Vagina (tissue), 2 donors: Measurements from ENCODE around the gene TMC3. TPM values are rescaled to one million over a fixed set of nuclear protein-coding genes. Genes with fewer than 3 reads are reported as not detected.

Experiments
- DNase-seq, 2 donors: peaks; one replicate each; pipeline ENCODE4 v3.0.0-alpha.2; 2017; ENCODE audit errors: extremely low spot score in 2 of 2
- H3K27ac ChIP-seq: fragments of 200-600 bp; sonication (generic); one replicate; pipeline ENCODE4 v1.5.1; 2019
- H3K27me3 ChIP-seq: fragments of 200-600 bp; sonication (generic); one replicate; pipeline ENCODE4 v1.5.1; 2019
- H3K36me3 ChIP-seq, 2 donors: fragments of 200-600 bp; sonication (generic); one replicate each; pipeline ENCODE4 v1.5.1; 2017 to 2019
- H3K4me1 ChIP-seq: fragments of 200-600 bp; sonication (generic); one replicate; pipeline ENCODE4 v1.5.1; 2019
- H3K4me3 ChIP-seq, 2 donors: fragments of 200-600 bp; sonication (generic); 1 replicate in 1 of 2; 2 replicates in 1 of 2; pipeline ENCODE4 v1.5.1; 2016 to 2019
- H3K9me3 ChIP-seq: fragments of 200-600 bp; sonication (generic); one replicate; pipeline ENCODE4 v1.5.1; 2019
- POLR2A ChIP-seq, 2 donors: fragments of 450-650 bp; IDR thresholded peaks; one replicate each; pipeline ENCODE4 v1.6.1; 2017; ENCODE audit warnings: antibody characterized with exemption in 2 of 2, mild to moderate bottlenecking in 2 of 2, moderate library complexity in 2 of 2
- POLR2AphosphoS5 ChIP-seq, 2 donors: sonication (generic); formaldehyde crosslinking; IDR thresholded peaks; one replicate each; pipeline ENCODE4 v1.9.0; 2017; ENCODE audit warnings: antibody characterized with exemption in 2 of 2, mild to moderate bottlenecking in 2 of 2, low read depth in 1 of 2; ENCODE audit not compliant: insufficient read depth in 1 of 2
- intact Hi-C: fragments of 100-400 bp; cut with DNase I; formaldehyde crosslinking; loops from one replicate; pipeline ENCODE4 v1.15.1; 2023
- total RNA-seq: library from RNA; depleted of rRNA; stranded (reverse); fragments of >200 nt; gene quantifications from one replicate; pipeline ENCODE4 v1.2.3, GENCODE V29; 2016
- TF ChIP-seq, protein P1 (sequence below), 3 experiments: fragments of 450-650 bp in 2 of 3; fragments of 200-600 bp in 1 of 3; sonication (generic) in 1 of 3; IDR thresholded peaks; one replicate each; pipeline ENCODE4 v1.5.1; 2017 to 2019; ENCODE audit warnings: antibody characterized with exemption in 3 of 3, mild to moderate bottlenecking in 2 of 3, moderate library complexity in 2 of 3

Gene TMC3
- total RNA-seq, 1 donor from 2014 or later = 2.7 TPM

DNA sequence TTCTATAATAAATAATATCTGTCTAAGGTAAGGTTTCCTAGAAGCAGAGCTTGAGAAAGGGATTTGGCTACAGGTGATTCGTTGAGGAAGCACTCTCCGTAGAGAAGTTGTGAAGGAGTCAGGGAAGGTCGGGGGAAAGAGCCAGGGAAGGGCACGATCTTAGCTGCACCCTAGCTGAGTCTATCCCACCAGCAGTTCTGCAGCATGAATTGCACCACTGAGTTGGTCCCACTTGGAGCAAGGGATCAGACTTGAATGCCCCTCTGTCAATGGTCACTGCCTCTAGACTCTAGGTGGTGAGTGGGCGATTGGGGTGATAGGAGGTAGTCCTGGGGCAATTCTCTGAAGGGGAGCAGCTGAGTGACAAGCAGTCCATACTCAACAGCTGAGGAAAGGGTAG is 13.5 kb downstream of the TMC3 start:
- DNase-seq = no peak
- intact Hi-C loops = no loop called here
- Histone ChIP-seq H3K4me3 (no peak overlapping the region), H3K36me3 (no peaks in the 10 kb centered on the region), H3K9me3 (no peaks in the 10 kb centered on the region), H3K27ac (no peak overlapping the region), H3K4me1 (no peaks in the 10 kb centered on the region), H3K27me3 (no peaks in the 10 kb centered on the region)
- TF ChIP-seq POLR2AphosphoS5 (IDR thresholded peaks at IDR 0.05; ENCODE audit: insufficient read depth in 1 of 2, low read depth in 1 of 2) (no peak), POLR2A (IDR thresholded peaks at IDR 0.05) (no peak)

GRCh38 chr15:81358248-81358647 is 15.8 kb downstream of the TMC3 start:
- H3K4me3 ChIP-seq = no peak overlapping the region
- H3K9me3 ChIP-seq = no peaks in the 10 kb centered on the region
- intact Hi-C loops = no loop called here
- no peaks in the 10 kb centered on the region for H3K36me3 ChIP-seq
- no peaks in the 10 kb centered on the region for H3K4me1 ChIP-seq
- DNase-seq = peak in 1 of 2 donors; percentile 52
- H3K27ac ChIP-seq = no peak overlapping the region
- no peak for TF ChIP-seq POLR2A (IDR thresholded peaks at IDR 0.05)
- no peak for TF ChIP-seq POLR2AphosphoS5 (IDR thresholded peaks at IDR 0.05; ENCODE audit: insufficient read depth in 1 of 2, low read depth in 1 of 2)
- TF ChIP-seq, protein P1, sequence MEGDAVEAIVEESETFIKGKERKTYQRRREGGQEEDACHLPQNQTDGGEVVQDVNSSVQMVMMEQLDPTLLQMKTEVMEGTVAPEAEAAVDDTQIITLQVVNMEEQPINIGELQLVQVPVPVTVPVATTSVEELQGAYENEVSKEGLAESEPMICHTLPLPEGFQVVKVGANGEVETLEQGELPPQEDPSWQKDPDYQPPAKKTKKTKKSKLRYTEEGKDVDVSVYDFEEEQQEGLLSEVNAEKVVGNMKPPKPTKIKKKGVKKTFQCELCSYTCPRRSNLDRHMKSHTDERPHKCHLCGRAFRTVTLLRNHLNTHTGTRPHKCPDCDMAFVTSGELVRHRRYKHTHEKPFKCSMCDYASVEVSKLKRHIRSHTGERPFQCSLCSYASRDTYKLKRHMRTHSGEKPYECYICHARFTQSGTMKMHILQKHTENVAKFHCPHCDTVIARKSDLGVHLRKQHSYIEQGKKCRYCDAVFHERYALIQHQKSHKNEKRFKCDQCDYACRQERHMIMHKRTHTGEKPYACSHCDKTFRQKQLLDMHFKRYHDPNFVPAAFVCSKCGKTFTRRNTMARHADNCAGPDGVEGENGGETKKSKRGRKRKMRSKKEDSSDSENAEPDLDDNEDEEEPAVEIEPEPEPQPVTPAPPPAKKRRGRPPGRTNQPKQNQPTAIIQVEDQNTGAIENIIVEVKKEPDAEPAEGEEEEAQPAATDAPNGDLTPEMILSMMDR (IDR thresholded peaks at IDR 0.05) = no peak
- no peaks in the 10 kb centered on the region for H3K27me3 ChIP-seq

GRCh38 chr15:81357180-81357686 is 16.8 kb downstream of the TMC3 start:
- no peaks in the 10 kb centered on the region for H3K27me3 ChIP-seq
- TF ChIP-seq POLR2AphosphoS5 (IDR thresholded peaks at IDR 0.05; ENCODE audit: insufficient read depth in 1 of 2, low read depth in 1 of 2) = no peak
- TF ChIP-seq POLR2A (IDR thresholded peaks at IDR 0.05) = no peak
- TF ChIP-seq, protein P1 (IDR thresholded peaks at IDR 0.05) = no peak

GRCh38 chr15:81356252-81356651 is 17.8 kb downstream of the TMC3 start:
- intact Hi-C loops = no loop called here
- Histone ChIP-seq H3K27me3 (no peaks in the 10 kb centered on the region), H3K4me1 (no peaks in the 10 kb centered on the region), H3K36me3 (no peaks in the 10 kb centered on the region), H3K27ac (no peak overlapping the region), H3K9me3 (no peaks in the 10 kb centered on the region), H3K4me3 (no peak overlapping the region)
- TF ChIP-seq POLR2AphosphoS5 (IDR thresholded peaks at IDR 0.05; ENCODE audit: insufficient read depth in 1 of 2, low read depth in 1 of 2) = no peak
- TF ChIP-seq POLR2A (IDR thresholded peaks at IDR 0.05) = no peak
- TF ChIP-seq, protein P1 (IDR thresholded peaks at IDR 0.05) = no peak
- peak in 1 of 2 donors; percentile 56 for DNase-seq

More at GRCh38 chr15:81357180-81357686, 16.8 kb downstream of the TMC3 start:
- Histone ChIP-seq H3K27ac (no peak overlapping the region), H3K4me1 (no peaks in the 10 kb centered on the region), H3K4me3 (no peak overlapping the region), H3K9me3 (no peaks in the 10 kb centered on the region), H3K36me3 (no peaks in the 10 kb centered on the region)
- peak in 1 of 2 donors; percentile 64 for DNase-seq
- intact Hi-C loops = no loop called here

DNA sequence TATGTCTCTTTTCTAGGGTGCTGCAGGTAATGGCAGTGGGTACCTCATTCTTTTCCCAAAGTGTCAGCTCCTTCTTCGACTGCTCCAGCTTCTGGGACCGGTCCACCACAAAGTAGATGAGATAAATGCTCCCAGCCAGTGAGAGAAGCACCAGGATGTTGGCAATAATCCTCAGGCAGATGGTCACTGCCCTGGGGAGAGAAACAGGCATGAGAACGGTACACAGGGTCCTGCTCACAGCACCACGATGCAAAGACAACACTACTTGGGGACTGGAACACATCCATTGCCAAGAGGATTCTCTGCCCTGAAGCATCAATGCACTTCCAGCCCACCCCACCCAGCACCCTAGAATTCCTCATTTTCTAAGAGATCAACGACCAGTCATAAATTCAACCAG is 22.4 kb downstream of the TMC3 start:
- no peaks in the 10 kb centered on the region for H3K4me1 ChIP-seq
- intact Hi-C loops = no loop called here
- no peaks in the 10 kb centered on the region for H3K9me3 ChIP-seq
- no peaks in the 10 kb centered on the region for H3K36me3 ChIP-seq
- no peak overlapping the region for H3K27ac ChIP-seq
- H3K4me3 ChIP-seq = no peak overlapping the region
- peak in 1 of 2 donors; percentile 60 for DNase-seq
- H3K27me3 ChIP-seq = no peaks in the 10 kb centered on the region
- TF ChIP-seq POLR2A (IDR thresholded peaks at IDR 0.05) = no peak
- TF ChIP-seq, protein P1 (IDR thresholded peaks at IDR 0.05) = no peak
- TF ChIP-seq POLR2AphosphoS5 (IDR thresholded peaks at IDR 0.05; ENCODE audit: insufficient read depth in 1 of 2, low read depth in 1 of 2) = no peak
